Suprapubic skin (tissue), 3 donors: ENCODE results near the gene LAMC3.

Experiments
- POLR2A ChIP-seq, 2 donors: fragments of 450-650 bp; IDR thresholded peaks; one replicate each; pipeline ENCODE4 v1.6.1; 2017; ENCODE audit warnings: antibody characterized with exemption in 2 of 2, mild to moderate bottlenecking in 2 of 2, moderate library complexity in 2 of 2
- TF ChIP-seq, protein P1 (sequence below), 2 donors: fragments of 200-600 bp in 1 of 2; fragments of 450-650 bp in 1 of 2; sonication (generic) in 1 of 2; IDR thresholded peaks; one replicate each; pipeline ENCODE4 v1.5.1; 2016 to 2019; ENCODE audit warnings: antibody characterized with exemption in 2 of 2, mild to moderate bottlenecking in 1 of 2, moderate library complexity in 1 of 2

DNA sequence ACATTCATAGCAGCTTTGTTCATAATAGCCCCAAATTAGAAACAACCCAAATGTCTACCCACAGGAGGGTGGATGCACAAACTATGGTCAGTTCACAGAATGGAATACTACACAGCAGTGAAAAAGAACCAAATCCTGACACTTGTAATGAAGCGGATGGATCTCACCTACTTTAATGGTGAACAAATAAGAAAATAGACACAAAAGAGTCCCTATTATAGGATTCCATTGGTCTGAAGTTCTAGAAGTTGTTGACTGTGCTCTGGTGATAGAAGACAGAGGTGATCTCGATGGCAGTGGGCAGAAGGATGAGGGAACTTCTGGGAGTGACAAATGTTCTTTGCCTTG, 20.6 kb upstream of the LAMC3 start:
- TF ChIP-seq, protein P1, sequence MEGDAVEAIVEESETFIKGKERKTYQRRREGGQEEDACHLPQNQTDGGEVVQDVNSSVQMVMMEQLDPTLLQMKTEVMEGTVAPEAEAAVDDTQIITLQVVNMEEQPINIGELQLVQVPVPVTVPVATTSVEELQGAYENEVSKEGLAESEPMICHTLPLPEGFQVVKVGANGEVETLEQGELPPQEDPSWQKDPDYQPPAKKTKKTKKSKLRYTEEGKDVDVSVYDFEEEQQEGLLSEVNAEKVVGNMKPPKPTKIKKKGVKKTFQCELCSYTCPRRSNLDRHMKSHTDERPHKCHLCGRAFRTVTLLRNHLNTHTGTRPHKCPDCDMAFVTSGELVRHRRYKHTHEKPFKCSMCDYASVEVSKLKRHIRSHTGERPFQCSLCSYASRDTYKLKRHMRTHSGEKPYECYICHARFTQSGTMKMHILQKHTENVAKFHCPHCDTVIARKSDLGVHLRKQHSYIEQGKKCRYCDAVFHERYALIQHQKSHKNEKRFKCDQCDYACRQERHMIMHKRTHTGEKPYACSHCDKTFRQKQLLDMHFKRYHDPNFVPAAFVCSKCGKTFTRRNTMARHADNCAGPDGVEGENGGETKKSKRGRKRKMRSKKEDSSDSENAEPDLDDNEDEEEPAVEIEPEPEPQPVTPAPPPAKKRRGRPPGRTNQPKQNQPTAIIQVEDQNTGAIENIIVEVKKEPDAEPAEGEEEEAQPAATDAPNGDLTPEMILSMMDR (IDR thresholded peaks at IDR 0.05) = no peak
- no peak for TF ChIP-seq POLR2A (IDR thresholded peaks at IDR 0.05)
